ENCODE results near the gene PDE7B.

GRCh38 chr6:136149311-136149710 is 297.8 kb downstream of the PDE7B start:
- TF ChIP-seq GATA3 (IDR thresholded peaks at IDR 0.05; ENCODE audit: low read depth, low read length), result no peak
- TF ChIP-seq GATA2 (IDR thresholded peaks at IDR 0.05; ENCODE audit: low read depth, low read length), result no peak
